ENCODE data around the gene SMG6.

- no peak for TF ChIP-seq EZH2 (IDR thresholded peaks at IDR 0.05; ENCODE audit: borderline replicate concordance, insufficient read depth, low read depth, low read length, poor library complexity, severe bottlenecking)
- TF ChIP-seq, protein P1, sequence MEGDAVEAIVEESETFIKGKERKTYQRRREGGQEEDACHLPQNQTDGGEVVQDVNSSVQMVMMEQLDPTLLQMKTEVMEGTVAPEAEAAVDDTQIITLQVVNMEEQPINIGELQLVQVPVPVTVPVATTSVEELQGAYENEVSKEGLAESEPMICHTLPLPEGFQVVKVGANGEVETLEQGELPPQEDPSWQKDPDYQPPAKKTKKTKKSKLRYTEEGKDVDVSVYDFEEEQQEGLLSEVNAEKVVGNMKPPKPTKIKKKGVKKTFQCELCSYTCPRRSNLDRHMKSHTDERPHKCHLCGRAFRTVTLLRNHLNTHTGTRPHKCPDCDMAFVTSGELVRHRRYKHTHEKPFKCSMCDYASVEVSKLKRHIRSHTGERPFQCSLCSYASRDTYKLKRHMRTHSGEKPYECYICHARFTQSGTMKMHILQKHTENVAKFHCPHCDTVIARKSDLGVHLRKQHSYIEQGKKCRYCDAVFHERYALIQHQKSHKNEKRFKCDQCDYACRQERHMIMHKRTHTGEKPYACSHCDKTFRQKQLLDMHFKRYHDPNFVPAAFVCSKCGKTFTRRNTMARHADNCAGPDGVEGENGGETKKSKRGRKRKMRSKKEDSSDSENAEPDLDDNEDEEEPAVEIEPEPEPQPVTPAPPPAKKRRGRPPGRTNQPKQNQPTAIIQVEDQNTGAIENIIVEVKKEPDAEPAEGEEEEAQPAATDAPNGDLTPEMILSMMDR (IDR thresholded peaks at IDR 0.05), result no peak
These were observed 235.5 kb downstream of the SMG6 start for GRCh38 chr17:2068031-2068518.

Data from B cell (primary cell).